Ishikawa (cell line): Measurements from ENCODE around the gene CPB1.

Experiments used
- CEBPB ChIP-seq: IDR thresholded peaks from 2 replicates; pipeline ENCODE4 v1.6.1; 2012
- CREB1 ChIP-seq: IDR thresholded peaks from 2 replicates; pipeline ENCODE4 v1.6.1; 2012; ENCODE audit warnings: low read depth
- EGR1 ChIP-seq: IDR thresholded peaks from 2 replicates; pipeline ENCODE4 v1.6.1; 2012
- EP300 ChIP-seq: IDR thresholded peaks from 2 replicates; pipeline ENCODE4 v1.6.1; 2012; ENCODE audit warnings: borderline replicate concordance
- MAX ChIP-seq: IDR thresholded peaks from 2 replicates; pipeline ENCODE4 v1.6.1; 2012
- NFIC ChIP-seq: IDR thresholded peaks from 2 replicates; pipeline ENCODE4 v1.6.1; 2012
- RAD21 ChIP-seq: IDR thresholded peaks from 2 replicates; pipeline ENCODE4 v1.6.1; 2012; ENCODE audit warnings: low read depth
- REST ChIP-seq: IDR thresholded peaks from 2 replicates; pipeline ENCODE4 v1.6.1; 2012; ENCODE audit warnings: low read depth, mild to moderate bottlenecking
- TAF1 ChIP-seq: IDR thresholded peaks from 2 replicates; pipeline ENCODE4 v1.6.1; 2012; ENCODE audit warnings: low read depth, mild to moderate bottlenecking
- TEAD4 ChIP-seq: IDR thresholded peaks from 2 replicates; pipeline ENCODE4 v1.6.1; 2012
- USF1 ChIP-seq: IDR thresholded peaks from 2 replicates; pipeline ENCODE4 v1.6.1; 2012
- YY1 ChIP-seq: IDR thresholded peaks from 2 replicates; pipeline ENCODE4 v1.6.1; 2012; ENCODE audit warnings: low read depth
- ZBTB7A ChIP-seq: IDR thresholded peaks from 2 replicates; pipeline ENCODE4 v1.6.1; 2012; ENCODE audit warnings: low read depth

GRCh38 chr3:148883163-148883562, 55.6 kb downstream of the CPB1 start:
- TF ChIP-seq REST: no peak
- TF ChIP-seq CEBPB: no peak
- TF ChIP-seq USF1: no peak
- TF ChIP-seq TAF1: no peak
- no peak for TF ChIP-seq EP300
- TF ChIP-seq NFIC: no peak
- no peak for TF ChIP-seq MAX
- TF ChIP-seq EGR1: no peak
- TF ChIP-seq YY1: no peak
- TF ChIP-seq CREB1: no peak
- no peak for TF ChIP-seq RAD21
- TF ChIP-seq ZBTB7A: no peak
- TF ChIP-seq TEAD4: no peak
